IPS-15b (cell line): ENCODE results near the gene JHY.

ENCODE experiments used
- H3K27me3 ChIP-seq: one replicate; pipeline ENCODE4 v1.6.1; 2013; ENCODE audit warnings: low read length; ENCODE audit not compliant: control insufficient read depth, insufficient read depth
- H3K36me3 ChIP-seq: one replicate; pipeline ENCODE4 v1.6.1; 2013; ENCODE audit warnings: low read length; ENCODE audit not compliant: control insufficient read depth, insufficient read depth
- H3K4me1 ChIP-seq: one replicate; pipeline ENCODE4 v1.6.1; 2013; ENCODE audit warnings: mild to moderate bottlenecking, low read length; ENCODE audit not compliant: control insufficient read depth, insufficient read depth
- H3K4me3 ChIP-seq: one replicate; pipeline ENCODE4 v1.5.1; 2013; ENCODE audit warnings: low read depth, low read length
- H3K9ac ChIP-seq: one replicate; pipeline ENCODE4 v1.6.1; 2013; ENCODE audit warnings: low read depth, mild to moderate bottlenecking, low read length
- H3K9me3 ChIP-seq: one replicate; pipeline ENCODE4 v1.6.1; 2013; ENCODE audit warnings: mild to moderate bottlenecking, low read length; ENCODE audit not compliant: control insufficient read depth, insufficient read depth

Gene JHY

GRCh38 chr11:122877732-122878131 is 4.8 kb upstream of the JHY start:
- Histone ChIP-seq H3K9me3 (no peaks in the 10 kb centered on the region), H3K27me3 (peaks cover 12% of the 10 kb centered on the region), H3K4me3 (no peak overlapping the region), H3K36me3 (no peaks in the 10 kb centered on the region), H3K4me1 (peaks cover 6% of the 10 kb centered on the region), H3K9ac (no peak overlapping the region)

DNA sequence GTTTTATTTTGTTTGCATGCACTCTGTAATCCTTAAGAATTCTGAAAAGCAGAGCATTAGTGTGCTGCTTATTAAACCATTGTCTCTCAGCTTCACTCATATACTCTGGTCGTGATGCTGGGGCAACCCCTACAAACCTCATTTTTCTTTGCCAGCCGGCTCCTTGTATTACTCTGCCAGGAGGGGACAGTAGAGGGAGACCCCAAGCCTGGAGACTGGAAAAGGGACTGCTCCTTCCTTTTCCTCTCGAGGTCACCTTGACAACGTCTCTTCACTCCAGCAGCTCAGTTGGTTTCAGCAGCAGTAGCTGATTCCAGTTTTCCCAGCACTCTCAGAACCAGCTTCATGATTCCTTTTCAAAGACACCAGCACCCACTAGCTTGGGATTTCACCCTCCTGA is 2.8 kb upstream of the JHY start:
- Histone ChIP-seq H3K9ac (no peak overlapping the region), H3K27me3 (peaks cover 14% of the 10 kb centered on the region), H3K4me1 (peaks cover 12% of the 10 kb centered on the region), H3K9me3 (no peaks in the 10 kb centered on the region), H3K4me3 (no peak overlapping the region), H3K36me3 (no peaks in the 10 kb centered on the region)

DNA sequence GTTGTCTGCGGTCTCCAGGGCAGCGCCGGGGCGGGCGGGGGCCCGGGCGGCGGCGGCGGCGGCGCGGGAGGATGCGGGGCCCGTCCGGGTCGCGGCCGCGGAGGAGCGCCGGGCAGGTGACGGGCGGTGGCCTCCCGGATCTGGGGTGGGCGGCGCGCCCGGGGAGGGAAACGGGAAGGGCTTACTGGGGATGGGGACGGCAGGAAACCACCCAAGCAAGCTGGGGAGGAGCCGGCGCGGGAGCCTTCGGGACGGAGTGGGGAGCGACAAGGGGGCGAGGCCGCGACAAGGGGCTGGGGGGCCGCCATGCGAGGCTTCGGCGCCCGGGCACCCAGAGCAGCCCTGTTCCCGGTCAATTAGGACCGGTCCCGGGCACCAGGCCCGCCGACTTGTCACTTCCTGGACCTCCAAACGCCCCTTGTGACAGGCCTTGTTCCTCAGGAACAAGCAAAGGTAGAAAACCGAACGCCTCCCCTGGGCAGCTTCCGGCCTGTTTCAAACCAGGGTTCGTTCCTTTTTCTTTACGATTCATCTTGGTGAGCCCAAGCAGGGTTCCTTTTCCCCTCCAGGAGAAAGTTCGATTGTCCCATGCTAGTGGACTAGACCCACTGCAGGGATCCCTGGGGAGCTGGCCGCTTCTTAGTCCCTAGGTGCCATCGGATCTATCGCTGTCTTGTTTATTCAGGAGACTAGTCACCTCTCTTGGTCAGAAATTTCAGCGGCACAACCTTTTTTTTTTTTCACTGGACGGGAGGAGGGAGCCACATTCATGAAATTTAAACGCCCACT is 492 bp downstream of the JHY start:
- peak overlapping the region; percentile 51 for H3K9ac ChIP-seq
- H3K4me1 ChIP-seq, result peaks cover 12% of the 10 kb centered on the region
- no peaks in the 10 kb centered on the region for H3K9me3 ChIP-seq
- H3K36me3 ChIP-seq, result no peaks in the 10 kb centered on the region
- peaks cover 14% of the 10 kb centered on the region for H3K27me3 ChIP-seq
- peak overlapping the region; percentile 73 for H3K4me3 ChIP-seq

DNA sequence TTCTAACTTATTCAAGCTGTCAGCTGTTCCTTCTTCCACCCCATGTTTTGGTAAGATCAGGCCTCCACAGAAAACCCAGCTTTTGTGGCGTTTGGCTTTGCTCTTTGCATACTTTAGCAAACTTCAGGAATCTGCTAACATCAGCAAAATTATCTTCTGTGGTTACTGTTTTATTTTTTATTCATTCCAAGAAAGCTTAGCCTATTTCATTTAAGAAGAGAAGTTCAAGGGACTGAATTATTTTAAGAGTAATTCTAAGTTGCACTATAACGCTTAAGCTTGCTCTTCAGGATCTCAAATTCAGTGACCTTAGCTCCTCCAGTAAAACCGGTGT is 1.1 kb downstream of the JHY start:
- peak overlapping the region; percentile 51 for H3K9ac ChIP-seq
- H3K4me1 ChIP-seq, result peaks cover 12% of the 10 kb centered on the region
- H3K36me3 ChIP-seq, result no peaks in the 10 kb centered on the region
- peaks cover 14% of the 10 kb centered on the region for H3K27me3 ChIP-seq
- peak overlapping the region; percentile 73 for H3K4me3 ChIP-seq
- H3K9me3 ChIP-seq, result no peaks in the 10 kb centered on the region

DNA sequence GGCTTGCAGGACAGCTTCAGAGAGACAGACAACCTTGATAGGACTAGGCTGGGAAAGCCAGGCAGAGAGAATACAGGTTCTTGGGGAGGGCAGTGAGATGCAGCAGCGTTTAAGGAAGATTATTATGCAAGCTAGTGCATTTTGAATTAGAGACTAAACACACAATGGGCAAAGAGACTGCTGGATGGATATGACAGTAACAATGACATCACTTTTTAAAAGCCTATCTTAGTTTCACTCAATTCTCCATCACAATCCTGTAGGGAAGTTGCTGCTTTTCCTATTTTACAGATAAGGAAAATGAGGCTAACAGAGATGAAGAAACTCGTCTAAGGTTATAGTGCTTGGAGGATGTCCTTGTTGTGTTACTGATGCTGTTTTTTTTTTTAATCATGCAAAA is 5.6 kb downstream of the JHY start:
- Histone ChIP-seq H3K4me3 (no peak overlapping the region), H3K9ac (no peak overlapping the region), H3K4me1 (peaks cover 6% of the 10 kb centered on the region), H3K27me3 (peaks cover 2% of the 10 kb centered on the region), H3K9me3 (no peaks in the 10 kb centered on the region), H3K36me3 (no peaks in the 10 kb centered on the region)

GRCh38 chr11:122893131-122893530 is 10.6 kb downstream of the JHY start:
- Histone ChIP-seq H3K27me3 (no peaks in the 10 kb centered on the region), H3K9me3 (no peaks in the 10 kb centered on the region), H3K4me3 (no peak overlapping the region), H3K36me3 (no peaks in the 10 kb centered on the region), H3K4me1 (no peaks in the 10 kb centered on the region), H3K9ac (no peak overlapping the region)

DNA sequence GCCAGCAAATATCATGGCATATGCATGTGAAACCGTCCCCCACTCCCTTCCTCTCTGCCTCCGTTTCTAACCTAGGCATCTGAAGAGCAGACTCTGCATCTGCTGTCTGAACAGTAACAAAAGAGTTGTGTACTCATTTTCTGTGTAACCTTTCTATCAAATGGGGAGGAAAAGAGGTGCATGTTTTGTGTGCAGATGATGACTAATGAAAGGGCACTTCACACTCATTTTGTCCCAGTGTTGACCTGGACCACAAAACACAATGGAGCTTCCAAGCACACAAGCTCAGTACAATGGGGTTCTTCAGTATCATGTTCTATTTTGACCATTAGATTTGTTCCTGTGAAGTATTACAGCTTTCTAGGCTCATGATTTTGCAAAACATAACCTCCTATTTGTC is 13.0 kb downstream of the JHY start:
- Histone ChIP-seq H3K27me3 (no peaks in the 10 kb centered on the region), H3K9ac (no peak overlapping the region), H3K9me3 (no peaks in the 10 kb centered on the region), H3K36me3 (no peaks in the 10 kb centered on the region), H3K4me1 (peaks cover 2% of the 10 kb centered on the region), H3K4me3 (no peak overlapping the region)

GRCh38 chr11:122897606-122898210 is 15.1 kb downstream of the JHY start:
- Histone ChIP-seq H3K36me3 (no peaks in the 10 kb centered on the region), H3K27me3 (no peaks in the 10 kb centered on the region), H3K9me3 (no peaks in the 10 kb centered on the region), H3K4me1 (peaks cover 4% of the 10 kb centered on the region), H3K9ac (no peak overlapping the region), H3K4me3 (no peak overlapping the region)

- H3K4me3 ChIP-seq, result no peak overlapping the region
- peaks cover 4% of the 10 kb centered on the region for H3K4me1 ChIP-seq
- no peaks in the 10 kb centered on the region for H3K9me3 ChIP-seq
- no peaks in the 10 kb centered on the region for H3K27me3 ChIP-seq
- H3K36me3 ChIP-seq, result no peaks in the 10 kb centered on the region
- H3K9ac ChIP-seq, result no peak overlapping the region
These were observed 16.2 kb downstream of the JHY start for GRCh38 chr11:122898799-122899198.

GRCh38 chr11:122900587-122901202 is 18.1 kb downstream of the JHY start:
- Histone ChIP-seq H3K36me3 (no peaks in the 10 kb centered on the region), H3K4me3 (no peak overlapping the region), H3K9me3 (no peaks in the 10 kb centered on the region), H3K9ac (no peak overlapping the region), H3K4me1 (peaks cover 4% of the 10 kb centered on the region), H3K27me3 (no peaks in the 10 kb centered on the region)

GRCh38 chr11:122902951-122903350 is 20.4 kb downstream of the JHY start:
- Histone ChIP-seq H3K4me1 (peaks cover 4% of the 10 kb centered on the region), H3K4me3 (no peak overlapping the region), H3K27me3 (no peaks in the 10 kb centered on the region), H3K9me3 (no peaks in the 10 kb centered on the region), H3K36me3 (no peaks in the 10 kb centered on the region), H3K9ac (no peak overlapping the region)

- H3K9ac ChIP-seq, result no peak overlapping the region
- no peaks in the 10 kb centered on the region for H3K36me3 ChIP-seq
- no peaks in the 10 kb centered on the region for H3K9me3 ChIP-seq
- no peaks in the 10 kb centered on the region for H3K27me3 ChIP-seq
- no peaks in the 10 kb centered on the region for H3K4me1 ChIP-seq
- no peak overlapping the region for H3K4me3 ChIP-seq
These were observed 28.2 kb downstream of the JHY start for GRCh38 chr11:122910775-122911174.
